MM.1S (cell line): Measurements from ENCODE around the gene MITF.

ENCODE experiments used
- EZH2 ChIP-seq: fragments of 300-600 bp; sonication (generic); optimal IDR thresholded peaks from 2 replicates; pipeline ENCODE3; 2017; ENCODE audit warnings: low read depth, mild to moderate bottlenecking, antibody characterized with exemption, low read length, mixed read lengths
- TF ChIP-seq, protein P1 (sequence below): fragments of 300-600 bp; sonication (generic); IDR thresholded peaks from 2 replicates; pipeline ENCODE4 v1.5.1; 2016; ENCODE audit warnings: antibody characterized with exemption, low read length, mixed read lengths

DNA sequence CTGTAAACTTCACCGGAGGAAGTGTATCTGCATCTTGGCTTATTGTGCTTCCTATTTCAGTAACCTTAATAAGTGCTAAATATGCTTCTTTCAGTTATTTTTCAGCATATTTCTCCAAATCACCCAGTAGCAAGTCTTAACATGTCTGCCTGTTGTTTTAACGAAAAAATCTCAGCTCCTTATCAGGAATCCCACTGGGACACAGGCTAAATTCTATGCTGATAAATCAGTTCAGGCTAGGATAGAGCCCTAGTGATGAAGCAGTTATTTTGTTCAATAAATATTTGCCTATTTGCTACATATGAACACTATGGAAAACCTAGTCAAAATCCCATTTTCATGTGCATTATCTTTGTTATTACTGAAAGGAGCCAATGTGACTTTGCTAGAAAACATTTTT, 8.2 kb upstream of the MITF start:
- no peak for TF ChIP-seq EZH2
- TF ChIP-seq, protein P1, sequence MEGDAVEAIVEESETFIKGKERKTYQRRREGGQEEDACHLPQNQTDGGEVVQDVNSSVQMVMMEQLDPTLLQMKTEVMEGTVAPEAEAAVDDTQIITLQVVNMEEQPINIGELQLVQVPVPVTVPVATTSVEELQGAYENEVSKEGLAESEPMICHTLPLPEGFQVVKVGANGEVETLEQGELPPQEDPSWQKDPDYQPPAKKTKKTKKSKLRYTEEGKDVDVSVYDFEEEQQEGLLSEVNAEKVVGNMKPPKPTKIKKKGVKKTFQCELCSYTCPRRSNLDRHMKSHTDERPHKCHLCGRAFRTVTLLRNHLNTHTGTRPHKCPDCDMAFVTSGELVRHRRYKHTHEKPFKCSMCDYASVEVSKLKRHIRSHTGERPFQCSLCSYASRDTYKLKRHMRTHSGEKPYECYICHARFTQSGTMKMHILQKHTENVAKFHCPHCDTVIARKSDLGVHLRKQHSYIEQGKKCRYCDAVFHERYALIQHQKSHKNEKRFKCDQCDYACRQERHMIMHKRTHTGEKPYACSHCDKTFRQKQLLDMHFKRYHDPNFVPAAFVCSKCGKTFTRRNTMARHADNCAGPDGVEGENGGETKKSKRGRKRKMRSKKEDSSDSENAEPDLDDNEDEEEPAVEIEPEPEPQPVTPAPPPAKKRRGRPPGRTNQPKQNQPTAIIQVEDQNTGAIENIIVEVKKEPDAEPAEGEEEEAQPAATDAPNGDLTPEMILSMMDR = no peak
